HG03097 (cell line): ENCODE data around the gene GDAP2.
"Not testable (repeated sequence)": the region's sequence is repeated elsewhere in the genome, so short reads cannot be mapped to it uniquely, and the experiment has no call there.

Source experiments
- ATAC-seq: cut with Tn5 transposase; IDR thresholded peaks from one replicate; pipeline ENCODE4 v1.9.1; 2021; ENCODE audit not compliant: unreplicated experiment, low FRiP score

GDAP2 gene

GRCh38 chr1:117929343-117930172, at the start of gene GDAP2, which contains the start of gene WDR3:
Gene GDAP2, minus strand, starts transcription at chr1:117929621. Its CDS starts 9,264 bp downstream, at chr1:117920357.
Gene WDR3, plus strand, starts transcription at chr1:117929739. Its CDS starts 3,581 bp downstream, at chr1:117933320.
- ATAC-seq: peak; percentile 96

GRCh38 chr1:117976381-117976780, 47.0 kb upstream of the GDAP2 start:
- no peak for ATAC-seq

- no peak for ATAC-seq
Measured at GRCh38 chr1:117971777-117972176, 42.4 kb upstream of the GDAP2 start.

- no peak for ATAC-seq
Measured at GRCh38 chr1:117970252-117970651, 40.8 kb upstream of the GDAP2 start.

GRCh38 chr1:117967881-117968280, 38.5 kb upstream of the GDAP2 start:
- no peak for ATAC-seq

- ATAC-seq: no peak
Measured at GRCh38 chr1:117967477-117967876, 38.1 kb upstream of the GDAP2 start.

- ATAC-seq: no peak
Measured at GRCh38 chr1:117964290-117965038, 35.0 kb upstream of the GDAP2 start.

GRCh38 chr1:117959364-117959763, 29.9 kb upstream of the GDAP2 start:
- no peak for ATAC-seq

- no peak for ATAC-seq
Measured at GRCh38 chr1:117952386-117952785, 23.0 kb upstream of the GDAP2 start.

- ATAC-seq: no peak
Measured at GRCh38 chr1:117942293-117942692, 12.9 kb upstream of the GDAP2 start.

- no peak for ATAC-seq
Measured at GRCh38 chr1:117933769-117934168, 4.3 kb upstream of the GDAP2 start.

- ATAC-seq: no peak
Measured at GRCh38 chr1:117932576-117932975, 3.2 kb upstream of the GDAP2 start.

GRCh38 chr1:117930484-117930883, 1.1 kb upstream of the GDAP2 start:
- ATAC-seq: no peak

- ATAC-seq: no peak
Measured at GRCh38 chr1:117930173-117930447, 689 bp upstream of the GDAP2 start.

- peak; percentile 38 for ATAC-seq
Measured at GRCh38 chr1:117928881-117929342, 509 bp downstream of the GDAP2 start.

GRCh38 chr1:117925981-117926380, 3.4 kb downstream of the GDAP2 start:
- ATAC-seq: no peak

GRCh38 chr1:117922717-117923116, 6.7 kb downstream of the GDAP2 start:
- not testable (repeated sequence) for ATAC-seq

- ATAC-seq: no peak
Measured at GRCh38 chr1:117921991-117922390, 7.4 kb downstream of the GDAP2 start.

- no peak for ATAC-seq
Measured at GRCh38 chr1:117919376-117919775, 10.0 kb downstream of the GDAP2 start.

GRCh38 chr1:117911051-117911450, 18.4 kb downstream of the GDAP2 start:
- no peak for ATAC-seq

GRCh38 chr1:117905019-117905418, 24.4 kb downstream of the GDAP2 start:
- ATAC-seq: no peak

GRCh38 chr1:117904485-117904884, 24.9 kb downstream of the GDAP2 start:
- no peak for ATAC-seq
